HG03159 (cell line): Measurements from ENCODE around the gene C22orf23.
"Not testable (repeated sequence)": the region's sequence is repeated elsewhere in the genome, so short reads cannot be mapped to it uniquely, and the experiment has no call there.

ENCODE experiments used
- ATAC-seq: cut with Tn5 transposase; IDR thresholded peaks from one replicate; pipeline ENCODE4 v1.9.1; 2021; ENCODE audit warnings: mild to moderate bottlenecking, moderate library complexity; ENCODE audit not compliant: unreplicated experiment

The C22orf23 gene

GRCh38 chr22:37982938-37983859 lies 29.8 kb upstream of the C22orf23 start:
- ATAC-seq = no peak

GRCh38 chr22:37982151-37982785 lies 28.9 kb upstream of the C22orf23 start:
- ATAC-seq = no peak

GRCh38 chr22:37981282-37982011 lies 28.0 kb upstream of the C22orf23 start:
- no peak for ATAC-seq

DNA sequence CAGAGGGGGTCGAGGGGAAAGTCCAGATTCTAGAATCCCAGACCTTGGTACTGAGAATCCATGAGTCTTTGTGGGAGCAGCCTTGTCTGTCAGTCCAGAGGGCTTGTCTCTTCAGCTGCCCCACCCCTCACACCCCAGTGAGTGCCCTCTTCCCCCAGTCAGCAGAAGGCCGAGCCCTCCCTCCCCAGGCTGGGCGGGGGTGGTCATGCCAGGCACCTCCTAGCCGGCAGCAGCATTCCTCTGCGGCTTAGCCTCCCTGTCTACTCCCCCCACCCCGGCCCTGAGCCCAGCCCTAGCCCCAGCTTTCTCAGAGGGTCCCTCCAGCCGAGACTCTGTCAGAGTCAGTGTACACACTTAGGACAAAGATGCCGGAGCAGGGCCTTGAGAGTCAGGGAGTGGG lies 26.4 kb upstream of the C22orf23 start:
- no peak for ATAC-seq

DNA sequence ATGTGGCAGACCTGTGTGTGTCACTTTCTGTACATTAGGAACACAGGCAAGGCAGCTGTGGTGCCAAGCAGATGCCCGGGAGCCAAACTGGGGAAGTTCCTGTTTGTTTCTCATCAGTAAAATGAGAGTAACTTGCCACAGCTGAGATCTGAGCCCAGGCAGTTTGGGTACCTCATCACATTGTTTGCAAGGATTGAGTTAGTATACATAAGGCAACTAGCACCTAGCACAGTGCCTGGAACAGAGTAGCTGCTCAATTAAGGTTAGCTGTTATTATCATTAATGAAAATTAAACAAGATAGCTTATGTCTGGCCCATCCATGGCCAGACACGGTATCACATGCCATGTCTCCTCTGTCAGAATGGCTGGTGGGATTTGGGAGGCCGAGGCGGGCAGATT lies 23.1 kb upstream of the C22orf23 start:
- no peak for ATAC-seq

- not testable (repeated sequence) for ATAC-seq
Observed at GRCh38 chr22:37976022-37976421, 22.6 kb upstream of the C22orf23 start.

DNA sequence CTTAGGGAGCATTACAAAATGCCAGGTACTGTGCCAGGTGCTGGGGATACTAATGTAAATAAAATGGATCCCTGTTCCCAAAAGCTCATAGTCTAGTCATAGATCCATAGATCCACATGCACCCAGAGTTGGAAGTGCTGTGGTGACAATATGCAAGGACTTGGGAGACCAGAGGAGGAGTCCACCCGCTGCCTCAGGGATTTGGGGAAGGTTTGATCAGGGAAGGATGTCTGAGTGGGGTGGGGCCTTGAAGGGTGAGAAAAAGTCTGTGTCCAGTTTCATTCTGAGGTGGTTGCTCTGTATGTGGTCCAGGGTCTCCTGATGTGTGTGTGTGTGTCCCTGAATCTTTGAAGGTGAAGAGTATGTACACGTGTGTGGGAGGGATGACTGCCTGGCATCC lies 21.8 kb upstream of the C22orf23 start:
- no peak for ATAC-seq

DNA sequence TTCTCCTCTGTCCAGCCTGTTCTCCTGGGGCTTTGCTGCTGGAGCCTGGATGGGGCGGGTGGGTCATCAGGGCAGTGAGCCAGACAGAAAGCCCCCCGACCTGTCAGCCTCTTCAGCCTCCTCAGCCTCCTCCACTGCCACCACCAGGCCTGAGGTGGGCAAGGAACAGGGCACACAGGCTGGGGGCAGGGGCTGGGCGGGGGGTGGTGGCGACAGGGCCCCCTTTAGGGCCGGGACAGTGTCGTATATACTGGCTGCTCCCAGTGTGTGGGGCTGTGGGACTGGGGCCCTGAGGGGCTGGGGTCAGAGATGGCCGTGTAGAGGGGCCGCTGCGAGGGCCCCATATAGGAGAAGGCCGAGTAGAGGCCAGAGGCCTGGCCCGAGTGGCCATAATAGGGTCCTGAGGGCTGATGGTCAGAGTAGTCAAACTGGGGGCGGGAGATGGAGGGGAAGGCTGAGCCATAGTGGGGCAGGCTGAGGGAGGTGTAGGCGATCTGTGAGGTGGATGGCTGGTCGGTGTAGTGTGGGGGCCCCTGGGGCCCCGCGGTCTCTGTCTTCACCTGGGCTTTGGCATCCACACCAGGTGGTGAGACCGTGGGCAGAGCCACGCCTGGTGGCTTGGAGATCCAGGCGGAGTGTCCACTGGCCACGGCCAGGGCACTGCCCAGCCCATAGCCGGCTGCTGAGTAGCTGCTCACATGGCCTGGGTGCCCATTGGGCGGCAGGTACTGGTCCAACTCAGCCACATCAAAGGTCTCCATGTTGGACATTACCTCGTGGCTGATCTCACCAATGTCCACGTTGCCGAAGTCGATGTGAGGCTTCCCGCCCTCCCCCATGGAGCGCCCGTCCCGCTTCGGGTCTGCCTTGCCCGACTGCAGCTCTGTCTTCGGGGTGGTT lies 20.1 kb upstream of the C22orf23 start:
- no peak for ATAC-seq

- no peak for ATAC-seq
Observed at GRCh38 chr22:37972527-37972926, 19.1 kb upstream of the C22orf23 start.

DNA sequence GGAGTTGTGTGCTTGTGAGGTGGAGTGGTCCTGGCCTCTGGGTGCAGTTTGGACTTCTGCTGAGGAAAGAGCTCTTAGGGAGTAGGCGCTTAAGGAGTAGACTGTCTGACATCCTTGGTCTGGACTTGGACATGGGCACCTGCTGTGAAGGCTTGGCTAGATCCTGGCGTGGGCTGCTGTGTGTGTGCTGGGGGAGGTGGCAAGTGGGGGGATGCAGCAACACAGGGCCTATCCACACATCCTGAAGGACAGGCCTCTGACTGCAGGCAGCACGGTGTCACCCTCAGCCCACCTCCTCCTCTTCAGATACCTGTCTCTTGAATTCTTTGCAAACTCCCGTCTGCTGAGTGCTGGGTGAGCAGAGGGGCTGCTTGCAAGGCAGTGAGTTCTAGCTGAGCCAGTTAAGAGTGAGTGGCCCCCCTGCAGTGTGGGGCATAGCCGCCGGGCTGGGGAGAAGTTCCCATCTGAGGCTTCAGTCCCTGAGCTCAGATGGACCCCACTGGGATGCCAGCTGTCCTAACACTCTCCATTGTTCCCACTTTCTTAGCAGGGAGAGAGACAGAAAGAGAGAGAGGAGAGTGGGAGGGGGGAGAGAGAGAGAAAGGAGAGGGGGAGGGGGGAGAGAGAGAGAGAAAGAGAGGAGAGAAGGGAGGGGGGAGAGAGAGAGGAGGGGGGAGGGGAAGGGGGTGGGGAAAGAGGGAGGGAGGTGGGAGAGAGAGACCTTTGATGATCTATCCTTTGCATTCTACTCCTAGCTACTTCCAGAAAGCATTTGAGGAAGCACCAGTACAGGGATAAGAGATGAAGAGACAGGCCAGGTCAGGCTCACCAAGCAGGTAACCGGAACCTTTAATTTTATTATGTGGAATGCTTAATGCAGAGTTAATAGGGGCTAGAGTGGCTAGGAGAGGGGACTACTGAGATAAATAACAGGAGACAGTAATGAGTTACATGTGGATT lies 18.4 kb upstream of the C22orf23 start:
- ATAC-seq = no peak

DNA sequence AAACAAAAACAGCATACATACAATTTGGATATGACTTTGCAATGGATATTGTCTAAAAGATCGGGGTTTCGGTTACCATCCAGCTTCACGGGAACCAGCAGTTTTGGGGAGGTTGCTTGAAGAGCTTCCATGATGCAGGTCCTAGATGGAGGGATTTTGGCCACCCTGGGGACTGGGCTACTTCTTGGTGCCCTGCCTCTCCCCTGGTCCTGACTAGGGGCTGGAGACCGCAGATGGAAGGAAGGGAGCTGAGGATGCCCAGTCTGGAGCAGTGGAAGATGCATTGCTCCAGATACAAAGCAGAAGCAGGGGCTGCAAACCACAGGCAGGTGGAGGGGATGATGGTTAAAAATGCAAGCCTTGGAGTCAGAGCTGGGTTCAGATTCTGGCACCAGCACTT lies 17.5 kb upstream of the C22orf23 start:
- no peak for ATAC-seq

GRCh38 chr22:37968452-37969251 lies 15.3 kb upstream of the C22orf23 start:
- no peak for ATAC-seq

- no peak for ATAC-seq
Observed at GRCh38 chr22:37967637-37968451, 14.4 kb upstream of the C22orf23 start.

DNA sequence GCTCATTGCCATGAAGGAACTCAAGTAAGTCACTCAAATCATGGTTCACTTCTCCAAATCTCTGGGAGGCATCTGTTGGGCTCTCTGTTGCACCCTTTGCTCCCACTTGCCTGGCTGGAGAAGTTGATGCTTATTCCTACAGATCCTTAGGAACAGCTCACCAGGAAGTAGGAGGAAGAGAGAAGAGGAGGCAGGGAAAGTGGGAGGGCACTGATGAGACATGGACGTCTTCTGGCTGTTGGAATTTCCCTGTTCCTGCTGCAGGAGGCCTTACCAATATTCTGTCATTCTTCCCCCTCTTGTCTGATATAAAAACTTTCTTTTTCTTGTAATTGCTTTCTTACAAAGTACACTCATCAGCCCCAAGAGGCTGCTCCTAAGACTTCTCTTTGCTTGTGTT lies 13.7 kb upstream of the C22orf23 start:
- ATAC-seq = no peak

GRCh38 chr22:37965940-37966664 lies 12.7 kb upstream of the C22orf23 start:
- no peak for ATAC-seq

GRCh38 chr22:37961062-37961461 lies 7.7 kb upstream of the C22orf23 start:
- ATAC-seq = no peak

GRCh38 chr22:37959231-37959825 lies 5.9 kb upstream of the C22orf23 start:
- ATAC-seq = no peak
